Activated CD4-positive, alpha-beta T cell treated with anti-CD3 and anti-CD28 coated beads, Interleukin-2, amount 50 U/mL, for 1 hour (primary cell): ENCODE results near the gene TPM1.
A peak's percentile ranks its signal among the peaks of the same experiment; 100 is the strongest.
"Not testable (repeated sequence)": the region's sequence is repeated elsewhere in the genome, so short reads cannot be mapped to it uniquely, and the experiment has no call there.

ENCODE experiments used
- DNase-seq: peaks from one replicate; pipeline ENCODE4 v3.0.0-alpha.2; 2020

TPM1 gene

GRCh38 chr15:63075984-63076713 lies 33.6 kb downstream of the TPM1 start:
- DNase-seq, result no peak

GRCh38 chr15:63076714-63077046 lies 34.1 kb downstream of the TPM1 start:
- no peak for DNase-seq

GRCh38 chr15:63077952-63078351 lies 35.4 kb downstream of the TPM1 start:
- no peak for DNase-seq

GRCh38 chr15:63079947-63080626 lies 37.5 kb downstream of the TPM1 start:
- DNase-seq, result no peak

- no peak for DNase-seq
Measured at GRCh38 chr15:63080634-63081250, 38.2 kb downstream of the TPM1 start.

- no peak for DNase-seq
Measured at GRCh38 chr15:63082366-63082765, 39.8 kb downstream of the TPM1 start.

GRCh38 chr15:63083044-63083443 lies 40.5 kb downstream of the TPM1 start:
- DNase-seq, result no peak

GRCh38 chr15:63083541-63083940 lies 41.0 kb downstream of the TPM1 start:
- DNase-seq, result no peak

- no peak for DNase-seq
Measured at GRCh38 chr15:63084806-63085205, 42.3 kb downstream of the TPM1 start.

GRCh38 chr15:63085289-63085688 lies 42.7 kb downstream of the TPM1 start:
- DNase-seq, result no peak

GRCh38 chr15:63086271-63086670 lies 43.7 kb downstream of the TPM1 start:
- no peak for DNase-seq

GRCh38 chr15:63086947-63087346 lies 44.4 kb downstream of the TPM1 start:
- DNase-seq, result no peak

GRCh38 chr15:63088533-63089245 lies 46.1 kb downstream of the TPM1 start:
- no peak for DNase-seq

- DNase-seq, result no peak
Measured at GRCh38 chr15:63089260-63090043, 46.9 kb downstream of the TPM1 start.

- no peak for DNase-seq
Measured at GRCh38 chr15:63090472-63090871, 47.9 kb downstream of the TPM1 start.

- DNase-seq, result no peak
Measured at GRCh38 chr15:63090887-63091286, 48.3 kb downstream of the TPM1 start.

GRCh38 chr15:63091679-63092446 lies 49.3 kb downstream of the TPM1 start:
- no peak for DNase-seq

GRCh38 chr15:63093486-63094205 lies 51.1 kb downstream of the TPM1 start:
- DNase-seq, result peak; percentile 66

- no peak for DNase-seq
Measured at GRCh38 chr15:63094495-63094931, 52.0 kb downstream of the TPM1 start.

GRCh38 chr15:63096178-63096577 lies 53.6 kb downstream of the TPM1 start:
- no peak for DNase-seq

GRCh38 chr15:63098901-63099300 lies 56.4 kb downstream of the TPM1 start:
- not testable (repeated sequence) for DNase-seq
